H4 (cell line): ENCODE results near the gene L3MBTL1. TPM values are rescaled to one million over a fixed set of nuclear protein-coding genes. Genes with fewer than 3 reads are reported as not detected.
A peak's percentile ranks its signal among the peaks of the same experiment; 100 is the strongest.

Source experiments
- DNase-seq: peaks from one replicate; pipeline ENCODE4 v3.0.0-alpha.2; 2015; ENCODE audit warnings: low spot score
- total RNA-seq: library from RNA; depleted of rRNA; stranded (reverse); fragments of >200 nt; shearing (Covaris generic); gene quantifications from 2 replicates; pipeline ENCODE4 v1.2.3, GENCODE V29; 2014; rRNA removed

L3MBTL1 gene
- total RNA-seq, 1 experiment from 2014 or later: 1.1 TPM

- no peak for DNase-seq
Measured at GRCh38 chr20:43590036-43590391, 82.5 kb downstream of the L3MBTL1 start.

GRCh38 chr20:43590392-43591303 lies 83.2 kb downstream of the L3MBTL1 start, which contains the start of gene IFT52:
Gene IFT52, plus strand, starts transcription at chr20:43590937. Its CDS starts 3,762 bp downstream, at chr20:43594699.
- peak; percentile 92 for DNase-seq

Other genes starting within 250 kb of the L3MBTL1 start
- gene SRSF6, start 49.8 kb upstream of the L3MBTL1 start, total RNA-seq: 37.8 and 41.9 TPM in 2 replicates
- gene SGK2, start 51.3 kb downstream of the L3MBTL1 start, total RNA-seq: 0.23 TPM in 1 of 2 replicates, not detected in the other
- gene IFT52, start 83.2 kb downstream of the L3MBTL1 start, total RNA-seq: 32.1 TPM in 2 replicates
- 21.3 and 40.8 TPM in 2 replicates for gene MYBL2, start 159.4 kb downstream of the L3MBTL1 start, total RNA-seq
- not detected in 2 replicates for gene GTSF1L, start 219.3 kb downstream of the L3MBTL1 start, total RNA-seq